ENCODE measurements around the gene STIP1. TPM values are rescaled to one million over a fixed set of nuclear protein-coding genes. Genes with fewer than 3 reads are reported as not detected.

Gene STIP1
- total RNA-seq, 1 donor = 36.8 TPM

- Histone ChIP-seq H3K4me1 (ENCODE audit: insufficient read depth, low read length) (peaks cover 72% of the 10 kb centered on the region), H3K27me3 (ENCODE audit: insufficient read depth, low read length) (no peaks in the 10 kb centered on the region), H3K4me3 (ENCODE audit: low read length) (no peak overlapping the region), H3K9me3 (ENCODE audit: low read depth, low read length) (no peaks in the 10 kb centered on the region)
These were observed 45.6 kb downstream of the STIP1 start for GRCh38 chr11:64231546-64231945.

- peaks cover 65% of the 10 kb centered on the region for H3K4me1 ChIP-seq (ENCODE audit: insufficient read depth, low read length)
- no peak overlapping the region for H3K4me3 ChIP-seq (ENCODE audit: low read length)
- H3K27me3 ChIP-seq (ENCODE audit: insufficient read depth, low read length) = no peaks in the 10 kb centered on the region
- H3K9me3 ChIP-seq (ENCODE audit: low read depth, low read length) = no peaks in the 10 kb centered on the region
These were observed 46.4 kb downstream of the STIP1 start for GRCh38 chr11:64232182-64232966.

- Histone ChIP-seq H3K27me3 (ENCODE audit: insufficient read depth, low read length) (no peaks in the 10 kb centered on the region), H3K4me1 (ENCODE audit: insufficient read depth, low read length) (peaks cover 65% of the 10 kb centered on the region), H3K4me3 (ENCODE audit: low read length) (no peak overlapping the region), H3K9me3 (ENCODE audit: low read depth, low read length) (no peaks in the 10 kb centered on the region)
These were observed 47.0 kb downstream of the STIP1 start for GRCh38 chr11:64232967-64233315.

- Histone ChIP-seq H3K27me3 (ENCODE audit: insufficient read depth, low read length) (no peaks in the 10 kb centered on the region), H3K4me3 (ENCODE audit: low read length) (peak within 1 kb of the TSS; percentile 42), H3K4me1 (ENCODE audit: insufficient read depth, low read length) (peaks cover 72% of the 10 kb centered on the region), H3K9me3 (ENCODE audit: low read depth, low read length) (no peaks in the 10 kb centered on the region)
These were observed 48.1 kb downstream of the STIP1 start, which contains the start of gene VEGFB for GRCh38 chr11:64233913-64234586. TSS of gene VEGFB (plus strand) at chr11:64234584. CDS start at chr11:64234834, 250 bp downstream.

DNA sequence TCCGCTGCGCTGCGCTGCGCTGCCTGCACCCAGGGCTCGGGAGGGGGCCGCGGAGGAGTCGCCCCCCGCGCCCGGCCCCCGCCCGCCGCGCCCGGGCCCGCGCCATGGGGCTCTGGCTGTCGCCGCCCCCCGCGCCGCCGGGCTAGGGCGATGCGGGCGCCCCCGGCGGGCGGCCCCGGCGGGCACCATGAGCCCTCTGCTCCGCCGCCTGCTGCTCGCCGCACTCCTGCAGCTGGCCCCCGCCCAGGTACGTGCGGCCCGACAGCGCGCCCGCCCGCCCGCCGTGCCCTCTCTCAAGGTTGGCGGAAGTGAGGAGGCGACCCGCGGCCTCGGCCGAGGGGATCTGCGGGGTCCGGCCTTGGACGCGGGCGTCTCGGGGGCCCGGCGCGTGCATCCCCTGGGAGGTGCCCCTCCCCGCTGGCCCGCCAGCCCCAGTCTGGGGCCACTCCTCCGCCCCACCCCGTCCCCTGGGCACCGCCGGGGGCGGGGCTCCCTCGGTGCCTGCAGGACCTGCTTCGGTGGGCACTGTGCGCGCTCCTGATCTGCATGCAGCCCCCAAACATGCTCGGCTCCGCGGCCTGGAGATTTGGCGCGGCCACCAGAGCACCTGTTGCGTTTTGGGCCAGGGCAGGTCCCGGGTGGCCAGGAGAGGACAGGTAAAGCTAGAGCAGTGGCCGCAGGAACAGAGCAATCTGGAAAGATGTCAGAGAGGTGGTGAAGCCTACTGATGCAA lies 48.8 kb downstream of the STIP1 start:
- Histone ChIP-seq H3K9me3 (ENCODE audit: low read depth, low read length) (no peaks in the 10 kb centered on the region), H3K27me3 (ENCODE audit: insufficient read depth, low read length) (no peaks in the 10 kb centered on the region), H3K4me3 (ENCODE audit: low read length) (peak overlapping the region; percentile 42), H3K4me1 (ENCODE audit: insufficient read depth, low read length) (peaks cover 72% of the 10 kb centered on the region)

DNA sequence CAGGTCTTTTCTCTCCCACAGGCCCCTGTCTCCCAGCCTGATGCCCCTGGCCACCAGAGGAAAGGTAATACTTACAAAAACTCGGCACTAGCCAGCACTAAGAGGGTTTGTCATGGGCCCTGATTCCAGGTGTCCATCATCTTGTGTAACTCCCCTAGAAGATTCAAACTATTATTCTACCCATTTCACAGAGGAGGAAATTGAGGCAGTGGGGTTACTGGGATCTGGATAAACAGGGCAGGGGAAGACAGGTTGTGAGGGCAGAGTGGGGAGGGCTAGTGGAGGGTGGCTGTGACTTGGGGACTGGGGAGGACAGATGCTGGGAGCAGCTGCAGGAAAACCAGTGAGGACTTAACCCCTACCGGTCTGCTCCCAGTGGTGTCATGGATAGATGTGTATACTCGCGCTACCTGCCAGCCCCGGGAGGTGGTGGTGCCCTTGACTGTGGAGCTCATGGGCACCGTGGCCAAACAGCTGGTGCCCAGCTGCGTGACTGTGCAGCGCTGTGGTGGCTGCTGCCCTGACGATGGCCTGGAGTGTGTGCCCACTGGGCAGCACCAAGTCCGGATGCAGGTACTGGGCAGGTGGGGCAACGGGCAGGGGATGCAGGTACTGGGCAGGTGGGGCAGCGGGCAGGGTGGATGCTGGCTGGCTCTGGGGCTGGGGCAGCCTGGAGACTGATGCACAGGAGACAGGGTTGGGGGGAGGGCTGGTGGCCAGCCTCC lies 49.6 kb downstream of the STIP1 start:
- Histone ChIP-seq H3K27me3 (ENCODE audit: insufficient read depth, low read length) (no peaks in the 10 kb centered on the region), H3K9me3 (ENCODE audit: low read depth, low read length) (no peaks in the 10 kb centered on the region), H3K4me1 (ENCODE audit: insufficient read depth, low read length) (peaks cover 76% of the 10 kb centered on the region), H3K4me3 (ENCODE audit: low read length) (peak overlapping the region; percentile 42)

DNA sequence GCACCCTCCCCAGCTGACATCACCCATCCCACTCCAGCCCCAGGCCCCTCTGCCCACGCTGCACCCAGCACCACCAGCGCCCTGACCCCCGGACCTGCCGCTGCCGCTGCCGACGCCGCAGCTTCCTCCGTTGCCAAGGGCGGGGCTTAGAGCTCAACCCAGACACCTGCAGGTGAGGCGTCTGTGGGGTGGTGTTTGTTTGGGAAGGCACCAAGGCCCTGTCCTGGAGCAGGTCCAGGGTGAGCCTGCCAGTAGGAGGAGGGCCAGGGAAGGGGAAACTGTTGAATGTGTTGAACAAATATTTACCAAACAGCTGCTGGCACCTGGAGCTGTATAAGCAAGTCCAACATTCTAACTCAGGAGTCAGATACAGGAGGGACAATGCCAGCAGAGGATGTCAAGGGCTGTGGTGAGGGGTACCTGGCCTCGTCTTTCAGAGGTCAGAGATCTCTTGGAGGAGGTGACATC lies 51.5 kb downstream of the STIP1 start:
- Histone ChIP-seq H3K4me3 (ENCODE audit: low read length) (no peak overlapping the region), H3K9me3 (ENCODE audit: low read depth, low read length) (no peaks in the 10 kb centered on the region), H3K27me3 (ENCODE audit: insufficient read depth, low read length) (no peaks in the 10 kb centered on the region), H3K4me1 (ENCODE audit: insufficient read depth, low read length) (peaks cover 67% of the 10 kb centered on the region)

DNA sequence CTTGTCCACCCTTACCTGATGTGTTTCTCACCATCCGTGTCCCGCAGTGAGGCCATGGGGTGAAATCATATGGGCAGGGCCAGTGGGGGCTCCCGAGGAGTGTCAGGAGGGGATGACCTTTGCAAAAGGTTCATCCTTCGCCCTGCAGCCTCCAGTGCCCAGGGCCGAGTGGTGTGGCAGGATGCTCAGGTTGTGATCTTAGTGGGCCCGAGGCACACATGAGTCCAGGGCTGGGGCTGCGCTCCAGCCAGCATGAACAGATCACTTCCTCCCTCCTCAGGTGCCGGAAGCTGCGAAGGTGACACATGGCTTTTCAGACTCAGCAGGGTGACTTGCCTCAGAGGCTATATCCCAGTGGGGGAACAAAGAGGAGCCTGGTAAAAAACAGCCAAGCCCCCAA lies 52.1 kb downstream of the STIP1 start:
- Histone ChIP-seq H3K27me3 (ENCODE audit: insufficient read depth, low read length) (no peaks in the 10 kb centered on the region), H3K4me1 (ENCODE audit: insufficient read depth, low read length) (peaks cover 70% of the 10 kb centered on the region), H3K4me3 (ENCODE audit: low read length) (no peak overlapping the region), H3K9me3 (ENCODE audit: low read depth, low read length) (no peaks in the 10 kb centered on the region)

DNA sequence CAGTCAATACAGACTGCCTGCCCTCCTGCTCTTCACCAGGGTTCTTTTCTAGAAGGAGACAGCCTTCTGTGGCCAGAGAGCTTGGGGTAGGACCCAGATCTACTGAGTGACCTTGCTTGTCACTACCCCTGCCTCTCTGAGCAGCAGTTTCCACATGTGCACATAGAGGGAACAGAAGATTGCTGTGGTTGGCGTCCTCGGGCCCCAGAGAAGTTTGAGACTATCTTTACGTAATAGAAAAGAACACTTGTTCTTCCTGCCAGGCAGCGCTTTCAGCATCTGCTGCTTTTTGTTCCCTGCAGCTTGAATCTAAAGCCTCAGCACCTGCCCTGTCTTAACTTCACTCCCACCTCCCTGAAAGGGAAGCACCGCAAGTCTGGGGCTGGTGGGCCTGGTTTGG lies 53.0 kb downstream of the STIP1 start:
- no peaks in the 10 kb centered on the region for H3K9me3 ChIP-seq (ENCODE audit: low read depth, low read length)
- no peak overlapping the region for H3K4me3 ChIP-seq (ENCODE audit: low read length)
- H3K4me1 ChIP-seq (ENCODE audit: insufficient read depth, low read length) = peaks cover 70% of the 10 kb centered on the region
- H3K27me3 ChIP-seq (ENCODE audit: insufficient read depth, low read length) = no peaks in the 10 kb centered on the region

GRCh38 chr11:64239662-64240434 lies 53.9 kb downstream of the STIP1 start:
- Histone ChIP-seq H3K4me1 (ENCODE audit: insufficient read depth, low read length) (peaks cover 69% of the 10 kb centered on the region), H3K9me3 (ENCODE audit: low read depth, low read length) (no peaks in the 10 kb centered on the region), H3K27me3 (ENCODE audit: insufficient read depth, low read length) (no peaks in the 10 kb centered on the region), H3K4me3 (ENCODE audit: low read length) (peak overlapping the region; percentile 71)

DNA sequence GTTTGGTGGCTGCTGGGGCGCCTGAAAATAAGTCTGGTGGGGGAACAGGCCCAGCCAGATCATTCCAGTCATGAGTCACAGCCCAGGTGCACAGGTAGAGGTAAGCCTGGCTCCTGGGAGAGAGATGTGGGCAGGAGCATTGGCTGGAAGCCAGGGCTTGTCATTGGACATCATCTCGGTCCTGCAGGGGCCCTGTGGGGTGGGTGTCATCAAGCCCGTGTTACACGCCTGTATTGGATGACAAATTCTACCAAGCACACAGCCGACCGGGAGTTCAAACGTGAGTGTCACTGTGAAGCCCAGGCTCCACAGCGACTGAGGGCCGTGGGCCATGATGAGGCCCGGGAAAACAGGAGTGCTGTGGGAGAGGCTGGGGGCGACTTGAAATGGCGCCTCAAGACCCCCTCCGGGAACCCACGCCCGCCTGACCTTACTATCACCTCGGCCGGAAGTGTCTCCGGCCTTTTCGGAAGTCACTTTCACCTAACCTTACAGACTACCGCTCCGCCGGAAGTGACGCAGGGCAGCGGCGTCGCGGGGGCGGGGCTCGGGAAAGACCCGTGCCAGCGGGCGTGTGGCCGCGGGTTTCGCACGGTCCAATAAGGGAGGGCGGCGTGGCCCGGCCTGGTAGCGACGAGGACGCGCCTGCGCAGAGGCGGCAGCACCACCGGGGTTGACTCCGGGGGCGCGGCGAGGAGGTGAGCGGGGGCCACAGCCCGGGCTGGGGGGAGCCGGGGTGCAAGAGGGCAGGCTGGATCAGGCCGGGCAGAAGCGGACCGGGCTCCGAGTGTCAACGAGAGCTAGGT lies 54.7 kb downstream of the STIP1 start, which contains the start of gene FKBP2:
FKBP2 (plus strand) TSS at position 661 of the 806 bp plus-strand sequence. CDS start 1,293 bp downstream, outside the sequence.
- no peaks in the 10 kb centered on the region for H3K27me3 ChIP-seq (ENCODE audit: insufficient read depth, low read length)
- peaks cover 69% of the 10 kb centered on the region for H3K4me1 ChIP-seq (ENCODE audit: insufficient read depth, low read length)

DNA sequence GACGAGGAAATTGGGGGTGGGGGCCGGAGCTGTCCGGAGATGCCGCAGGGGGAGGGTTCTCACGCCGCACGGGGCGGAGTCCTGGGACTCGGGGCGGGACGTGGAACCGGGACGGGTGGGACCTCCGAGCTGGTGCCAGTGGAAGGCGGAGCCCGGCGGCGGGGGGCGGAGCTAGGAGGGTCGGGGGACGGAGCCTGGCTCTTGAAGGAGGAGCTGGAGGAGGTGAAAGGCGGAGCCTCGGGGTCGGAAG lies 55.2 kb downstream of the STIP1 start:
- H3K4me3 ChIP-seq (ENCODE audit: low read length) = peak overlapping the region; percentile 71
- no peaks in the 10 kb centered on the region for H3K27me3 ChIP-seq (ENCODE audit: insufficient read depth, low read length)
- peaks cover 69% of the 10 kb centered on the region for H3K4me1 ChIP-seq (ENCODE audit: insufficient read depth, low read length)
- H3K9me3 ChIP-seq (ENCODE audit: low read depth, low read length) = no peaks in the 10 kb centered on the region

More for the DNA sequence above, 54.7 kb downstream of the STIP1 start, which contains the start of gene FKBP2:
- H3K9me3 ChIP-seq (ENCODE audit: low read depth, low read length) = no peaks in the 10 kb centered on the region
- peak within 1 kb of the TSS; percentile 71 for H3K4me3 ChIP-seq (ENCODE audit: low read length)

DNA sequence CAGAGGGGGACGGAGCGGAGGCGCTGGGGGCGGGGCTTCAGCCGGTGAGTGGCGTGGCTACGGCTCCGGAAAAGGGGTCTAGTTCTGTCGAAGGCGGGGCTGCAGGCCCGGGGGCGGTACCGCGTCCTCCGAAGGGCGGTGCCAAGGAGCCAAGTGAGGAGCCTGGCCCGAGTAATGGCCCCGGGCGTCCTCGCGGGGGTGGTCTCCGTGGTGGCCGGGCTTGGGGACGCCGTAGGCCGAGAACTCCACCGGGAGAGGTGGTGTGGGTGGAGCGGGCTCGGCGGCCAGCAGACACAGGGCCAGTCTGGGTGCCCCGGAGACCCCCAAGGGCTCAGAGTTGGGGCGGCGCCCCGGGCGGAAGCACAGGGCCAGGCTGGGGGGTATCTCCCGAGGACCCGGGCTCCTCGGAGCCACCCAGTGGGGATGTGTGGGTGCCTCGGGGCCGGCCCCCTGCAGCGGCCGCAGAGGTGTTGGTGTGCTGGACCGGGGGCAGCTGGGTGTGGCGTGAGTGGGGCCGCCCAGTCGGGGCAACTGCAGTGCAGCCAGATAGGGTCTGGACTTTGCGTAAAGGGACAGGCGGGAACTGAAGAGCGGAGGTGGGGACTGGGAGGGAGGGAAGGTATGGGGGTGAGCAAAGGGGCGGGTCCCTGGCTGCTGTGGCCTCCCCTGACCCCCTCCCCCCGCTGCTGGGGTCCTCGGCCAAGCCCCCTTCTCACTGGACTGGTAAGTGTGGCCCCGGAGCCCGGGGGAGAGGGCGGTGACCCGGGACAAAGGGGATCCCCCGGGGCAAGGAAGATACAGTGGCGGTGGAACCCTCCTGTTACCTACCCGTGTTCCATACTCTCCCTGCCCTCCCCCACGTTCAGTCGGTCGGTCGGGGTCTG lies 55.8 kb downstream of the STIP1 start:
- Histone ChIP-seq H3K9me3 (ENCODE audit: low read depth, low read length) (no peaks in the 10 kb centered on the region), H3K27me3 (ENCODE audit: insufficient read depth, low read length) (no peaks in the 10 kb centered on the region), H3K4me1 (ENCODE audit: insufficient read depth, low read length) (peaks cover 69% of the 10 kb centered on the region), H3K4me3 (ENCODE audit: low read length) (peak overlapping the region; percentile 71)
